ENCODE results near the gene VWA3A.
A peak's percentile ranks its signal among the peaks of the same experiment; 100 is the strongest.
"Not testable (repeated sequence)": the region's sequence is repeated elsewhere in the genome, so short reads cannot be mapped to it uniquely, and the experiment has no call there.

Gene VWA3A

DNA sequence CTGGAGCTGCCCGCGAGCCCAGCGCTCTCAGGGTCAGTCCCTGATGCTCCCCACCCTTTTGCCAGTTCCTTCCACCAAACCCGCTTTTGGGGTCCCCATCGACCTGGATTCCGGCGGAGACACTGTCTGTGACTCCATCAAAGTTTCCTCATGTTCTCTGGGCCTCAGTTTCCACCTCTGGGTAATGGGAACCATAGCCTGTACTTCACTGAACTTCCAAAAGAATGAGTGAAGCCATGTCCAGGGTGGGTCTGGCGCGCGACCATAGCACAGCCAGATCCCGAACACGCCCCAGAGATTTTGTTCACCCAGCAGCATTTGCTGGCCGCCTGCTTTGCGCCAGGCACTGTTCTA, 70.3 kb downstream of the VWA3A start:
- Histone ChIP-seq H3K27ac (ENCODE audit: low read depth, low read length) (no peak overlapping the region), H3K4me3 (ENCODE audit: low read depth, low read length) (peak overlapping the region; percentile 70), H3K9me3 (ENCODE audit: control insufficient read depth, insufficient read depth, low read depth, low read length) (peaks cover 6% of the 10 kb centered on the region; the same call in 1 of the 2 replicates), H3K9ac (ENCODE audit: low read length) (no peak overlapping the region), H3K27me3 (ENCODE audit: control insufficient read depth, insufficient read depth, low read length) (peaks cover 58% of the 10 kb centered on the region), H3K4me1 (ENCODE audit: control insufficient read depth, insufficient read depth, low read length) (no peaks in the 10 kb centered on the region), H3K36me3 (ENCODE audit: control insufficient read depth, insufficient read depth, low read length) (no peaks in the 10 kb centered on the region)

DNA sequence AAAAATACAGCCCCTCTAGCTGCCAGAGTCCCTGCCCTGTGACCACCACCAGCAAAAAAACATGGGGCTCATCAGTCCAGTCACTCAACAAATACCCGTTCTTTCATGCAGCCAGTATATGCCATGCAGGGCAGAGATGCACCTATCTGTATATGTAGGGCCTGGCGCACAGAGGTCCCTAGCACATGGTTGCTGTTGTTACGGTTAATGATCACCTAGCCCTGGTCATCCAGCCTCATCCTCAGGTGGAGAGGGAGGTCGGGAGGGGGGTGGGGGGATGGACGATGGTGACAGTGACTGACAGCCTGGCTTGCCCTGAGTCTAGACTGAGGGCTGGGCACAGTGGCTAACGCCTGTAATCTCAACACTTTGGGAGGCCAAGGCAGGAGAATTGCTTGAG, 71.5 kb downstream of the VWA3A start:
- no peak overlapping the region for H3K27ac ChIP-seq (ENCODE audit: low read depth, low read length)
- H3K9ac ChIP-seq (ENCODE audit: low read length), result no peak overlapping the region

DNA sequence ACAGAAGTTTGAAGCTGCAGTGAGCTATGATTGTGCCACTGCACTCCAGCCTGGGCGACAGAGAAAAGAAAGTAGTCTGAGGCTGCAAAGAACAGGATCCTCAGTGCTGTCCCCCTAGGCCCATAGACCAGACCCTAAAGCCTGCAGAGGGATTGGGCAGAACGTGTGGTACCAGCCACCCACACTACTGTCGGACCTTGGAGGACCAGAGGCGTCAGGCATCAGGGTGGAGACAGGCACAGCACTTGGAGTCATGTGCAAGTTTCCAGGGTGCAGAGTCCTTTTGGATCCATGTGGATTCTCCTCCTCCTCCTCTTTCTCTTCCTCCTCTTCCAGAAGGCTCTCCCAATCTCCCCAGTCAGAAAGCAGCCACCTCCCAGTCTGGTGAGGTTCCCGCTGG, 72.1 kb downstream of the VWA3A start:
- H3K9me3 ChIP-seq (ENCODE audit: control insufficient read depth, insufficient read depth, low read depth, low read length), result peaks cover 6% of the 10 kb centered on the region; the same call in 1 of the 2 replicates
- H3K36me3 ChIP-seq (ENCODE audit: control insufficient read depth, insufficient read depth, low read length), result no peaks in the 10 kb centered on the region
- H3K27ac ChIP-seq (ENCODE audit: low read depth, low read length), result no peak overlapping the region
- H3K4me1 ChIP-seq (ENCODE audit: control insufficient read depth, insufficient read depth, low read length), result no peaks in the 10 kb centered on the region
- peaks cover 52% of the 10 kb centered on the region for H3K27me3 ChIP-seq (ENCODE audit: control insufficient read depth, insufficient read depth, low read length)
- no peak overlapping the region for H3K9ac ChIP-seq (ENCODE audit: low read length)
- no peak overlapping the region for H3K4me3 ChIP-seq (ENCODE audit: low read depth, low read length)

More for the DNA sequence above, 71.5 kb downstream of the VWA3A start:
- H3K9me3 ChIP-seq (ENCODE audit: control insufficient read depth, insufficient read depth, low read depth, low read length), result peaks cover 6% of the 10 kb centered on the region; the same call in 1 of the 2 replicates
- H3K4me3 ChIP-seq (ENCODE audit: low read depth, low read length), result no peak overlapping the region
- no peaks in the 10 kb centered on the region for H3K36me3 ChIP-seq (ENCODE audit: control insufficient read depth, insufficient read depth, low read length)
- peaks cover 55% of the 10 kb centered on the region for H3K27me3 ChIP-seq (ENCODE audit: control insufficient read depth, insufficient read depth, low read length)
- H3K4me1 ChIP-seq (ENCODE audit: control insufficient read depth, insufficient read depth, low read length), result no peaks in the 10 kb centered on the region

DNA sequence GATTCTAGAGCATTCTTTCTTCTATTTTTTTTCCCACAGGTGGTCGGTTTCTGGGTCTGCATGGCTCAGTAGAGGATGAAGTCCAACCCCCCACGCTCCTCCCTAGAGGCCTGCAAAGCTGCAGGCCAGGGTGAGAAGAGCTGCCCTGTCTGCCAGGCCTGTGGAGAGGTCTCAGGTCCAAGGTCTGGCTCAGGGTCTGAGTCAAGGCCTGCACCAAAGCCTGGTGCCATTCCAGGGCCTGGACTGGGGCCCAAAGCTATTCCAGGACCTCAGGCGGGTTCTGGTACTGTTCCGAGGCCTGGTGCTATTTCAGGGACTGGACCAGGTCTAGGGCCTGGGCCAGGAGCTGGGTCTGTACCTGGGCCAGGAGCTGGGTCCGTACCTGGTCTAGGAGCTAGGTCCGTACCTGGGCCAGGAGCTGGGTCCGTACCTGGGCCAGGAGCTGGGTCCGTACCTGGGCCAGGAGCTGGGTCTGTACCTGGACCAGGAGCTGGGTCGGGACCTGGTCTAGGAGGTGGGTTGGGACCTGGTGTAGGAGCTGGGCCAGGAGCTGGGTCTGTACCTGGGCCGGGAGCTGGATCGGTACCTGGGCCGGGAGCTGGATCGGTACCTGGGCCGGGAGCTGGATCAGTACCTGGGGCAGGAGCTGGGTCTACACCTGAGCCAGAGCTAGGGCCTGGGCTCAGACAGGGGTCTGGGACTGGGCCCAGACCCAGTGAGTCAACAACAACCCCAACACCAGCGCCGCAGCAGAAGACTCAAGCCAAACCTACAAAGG, 73.4 kb downstream of the VWA3A start:
- Histone ChIP-seq H3K27me3 (ENCODE audit: control insufficient read depth, insufficient read depth, low read length) (peaks cover 40% of the 10 kb centered on the region), H3K36me3 (ENCODE audit: control insufficient read depth, insufficient read depth, low read length) (no peaks in the 10 kb centered on the region), H3K9ac (ENCODE audit: low read length) (no peak overlapping the region), H3K4me1 (ENCODE audit: control insufficient read depth, insufficient read depth, low read length) (no peaks in the 10 kb centered on the region), H3K4me3 (ENCODE audit: low read depth, low read length) (no peak overlapping the region), H3K9me3 (ENCODE audit: control insufficient read depth, insufficient read depth, low read depth, low read length) (peaks cover 6% of the 10 kb centered on the region; the same call in 1 of the 2 replicates), H3K27ac (ENCODE audit: low read depth, low read length) (no peak overlapping the region)

DNA sequence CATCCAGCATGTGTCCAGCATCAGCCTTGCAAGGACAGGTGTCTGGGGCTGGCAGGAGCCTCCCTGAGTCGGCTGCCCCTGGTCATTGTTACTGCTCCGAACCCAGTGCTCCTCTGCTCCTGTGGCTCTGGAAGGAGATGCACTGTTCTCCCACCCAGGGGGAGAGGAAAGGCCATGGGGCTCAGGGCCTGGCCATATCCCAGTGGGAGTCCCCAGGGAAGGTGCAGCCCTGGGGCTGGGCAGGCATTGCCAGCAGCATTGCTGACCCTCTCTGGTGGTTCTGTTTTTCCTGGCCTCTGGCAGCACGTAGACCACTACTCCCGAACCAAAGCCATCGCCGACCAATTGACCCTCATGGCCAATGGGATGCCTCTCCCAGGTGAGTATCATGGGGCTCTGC, 79.6 kb downstream of the VWA3A start:
- Histone ChIP-seq H3K27me3 (ENCODE audit: control insufficient read depth, insufficient read depth, low read length) (no peaks in the 10 kb centered on the region), H3K9me3 (ENCODE audit: control insufficient read depth, insufficient read depth, low read depth, low read length) (no peaks in the 10 kb centered on the region), H3K4me3 (ENCODE audit: low read depth, low read length) (no peak overlapping the region), H3K4me1 (ENCODE audit: control insufficient read depth, insufficient read depth, low read length) (no peaks in the 10 kb centered on the region), H3K36me3 (ENCODE audit: control insufficient read depth, insufficient read depth, low read length) (no peaks in the 10 kb centered on the region), H3K9ac (ENCODE audit: low read length) (no peak overlapping the region), H3K27ac (ENCODE audit: low read depth, low read length) (no peak overlapping the region)

DNA sequence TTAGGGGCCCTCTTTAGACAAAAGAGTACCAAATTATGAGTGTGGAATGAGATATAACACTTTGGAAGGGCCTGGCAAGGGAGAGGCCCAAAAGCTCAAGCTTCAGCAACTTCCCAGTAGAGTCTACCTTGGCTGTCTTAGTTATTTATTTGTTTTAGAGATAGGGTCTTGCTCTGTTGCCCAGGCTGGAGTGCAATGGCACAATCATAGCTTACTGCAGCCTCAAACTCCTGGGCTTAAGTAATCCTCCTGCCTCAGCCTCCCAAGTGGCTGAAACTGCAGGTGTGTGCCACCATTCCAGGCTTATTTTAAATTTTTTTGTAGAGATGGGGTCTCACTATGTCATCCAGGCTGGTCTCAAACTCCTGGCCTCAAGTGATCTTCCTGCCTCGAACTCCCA, 80.3 kb downstream of the VWA3A start:
- not testable (repeated sequence) for H3K9ac ChIP-seq (ENCODE audit: low read length); H3K27me3 ChIP-seq (ENCODE audit: control insufficient read depth, insufficient read depth, low read length); H3K27ac ChIP-seq (ENCODE audit: low read depth, low read length); H3K4me1 ChIP-seq (ENCODE audit: control insufficient read depth, insufficient read depth, low read length); H3K9me3 ChIP-seq (ENCODE audit: control insufficient read depth, insufficient read depth, low read depth, low read length); H3K36me3 ChIP-seq (ENCODE audit: control insufficient read depth, insufficient read depth, low read length); H3K4me3 ChIP-seq (ENCODE audit: low read depth, low read length)

DNA sequence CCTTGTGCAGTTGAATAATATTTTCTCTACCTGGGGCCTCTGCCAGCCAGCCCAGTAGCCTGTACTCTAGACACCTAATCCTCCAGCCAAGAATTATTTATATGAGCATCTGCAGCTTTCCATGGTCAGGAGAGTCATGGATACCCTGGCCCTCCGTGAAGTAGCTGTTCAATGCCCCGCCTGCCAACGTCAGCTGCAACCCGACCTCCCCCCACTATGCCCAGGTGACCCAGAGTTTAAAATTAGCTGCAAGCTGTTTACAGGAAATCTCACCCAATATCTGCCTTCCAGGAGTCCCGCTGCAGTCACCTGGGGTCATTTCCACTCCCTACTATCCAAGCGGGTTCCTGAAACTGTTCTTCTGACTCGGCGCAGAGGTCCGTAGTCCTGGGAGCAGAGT, 82.3 kb downstream of the VWA3A start:
- H3K4me1 ChIP-seq (ENCODE audit: control insufficient read depth, insufficient read depth, low read length), result no peaks in the 10 kb centered on the region
- H3K27ac ChIP-seq (ENCODE audit: low read depth, low read length), result no peak overlapping the region
- H3K27me3 ChIP-seq (ENCODE audit: control insufficient read depth, insufficient read depth, low read length), result no peaks in the 10 kb centered on the region
- no peaks in the 10 kb centered on the region for H3K9me3 ChIP-seq (ENCODE audit: control insufficient read depth, insufficient read depth, low read depth, low read length)
- no peak overlapping the region for H3K4me3 ChIP-seq (ENCODE audit: low read depth, low read length)
- no peak overlapping the region for H3K9ac ChIP-seq (ENCODE audit: low read length)
- no peaks in the 10 kb centered on the region for H3K36me3 ChIP-seq (ENCODE audit: control insufficient read depth, insufficient read depth, low read length)

DNA sequence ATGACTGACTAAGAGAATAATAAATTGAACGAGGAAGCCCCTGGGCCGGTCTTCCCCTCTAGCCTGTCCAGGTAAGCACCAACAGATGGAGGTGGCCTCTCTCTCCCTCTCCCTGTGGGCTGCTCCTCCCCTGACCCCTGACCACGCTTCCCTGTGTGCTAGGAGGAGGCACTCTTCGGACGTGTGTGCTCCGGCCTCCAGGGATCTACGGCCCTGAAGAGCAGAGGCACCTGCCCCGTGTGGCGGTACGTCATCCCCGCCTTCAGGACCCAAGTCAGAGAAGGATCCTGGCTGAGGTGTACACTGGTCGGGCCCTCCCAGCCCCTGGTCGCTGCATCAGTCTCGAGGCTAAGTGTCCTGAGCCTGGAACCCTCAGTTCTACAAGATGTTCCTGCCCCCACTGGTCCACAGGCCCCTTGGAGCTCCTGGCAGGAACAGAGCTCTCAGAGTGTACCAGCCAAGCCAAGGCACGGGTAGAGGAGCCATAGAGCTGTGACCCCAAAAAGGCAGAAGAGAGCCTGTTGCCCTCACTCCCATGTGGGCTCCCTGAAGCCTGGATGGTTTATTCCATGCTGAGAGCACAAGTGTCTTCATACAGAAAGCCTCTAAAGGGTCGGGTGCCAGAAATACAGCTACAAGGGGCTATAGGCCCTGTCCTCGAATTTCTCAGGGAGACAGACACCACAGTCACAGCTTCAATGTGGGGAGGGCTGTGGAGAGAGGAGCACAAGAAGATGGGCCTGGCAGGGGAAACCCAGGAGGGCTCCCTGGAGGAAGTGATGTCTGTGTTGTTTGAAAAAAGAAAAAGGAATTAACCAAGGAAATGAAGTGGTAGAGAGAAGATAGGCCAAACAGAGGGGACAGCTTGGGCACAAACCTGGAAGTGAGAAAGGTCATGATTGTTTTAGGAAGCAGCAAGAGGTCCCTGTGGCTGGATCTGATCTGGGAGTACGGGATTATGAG, 85.9 kb downstream of the VWA3A start:
- Histone ChIP-seq H3K4me3 (ENCODE audit: low read depth, low read length) (no peak overlapping the region), H3K27ac (ENCODE audit: low read depth, low read length) (no peak overlapping the region), H3K9me3 (ENCODE audit: control insufficient read depth, insufficient read depth, low read depth, low read length) (no peaks in the 10 kb centered on the region), H3K9ac (ENCODE audit: low read length) (no peak overlapping the region), H3K4me1 (ENCODE audit: control insufficient read depth, insufficient read depth, low read length) (no peaks in the 10 kb centered on the region), H3K36me3 (ENCODE audit: control insufficient read depth, insufficient read depth, low read length) (no peaks in the 10 kb centered on the region), H3K27me3 (ENCODE audit: control insufficient read depth, insufficient read depth, low read length) (no peaks in the 10 kb centered on the region)

DNA sequence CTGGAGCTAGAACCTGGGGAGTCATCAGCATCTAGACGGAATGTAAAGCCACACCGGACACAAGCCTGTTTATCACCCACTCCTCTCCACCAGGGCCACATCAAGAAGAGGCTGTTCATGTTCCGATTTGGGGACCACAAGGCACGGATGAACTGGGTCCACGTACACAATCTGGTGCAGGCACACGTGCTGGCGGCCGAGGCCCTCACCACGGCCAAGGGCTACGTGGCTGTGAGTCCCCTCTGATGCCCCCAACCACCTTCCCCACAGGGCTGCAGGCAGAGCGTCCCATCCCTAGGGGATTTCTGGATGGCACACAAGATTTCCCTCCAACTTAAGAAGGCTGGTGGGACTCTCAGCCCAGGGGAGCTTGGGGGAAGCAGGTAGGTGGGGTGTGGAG, 89.1 kb downstream of the VWA3A start:
- H3K9me3 ChIP-seq (ENCODE audit: control insufficient read depth, insufficient read depth, low read depth, low read length), result no peaks in the 10 kb centered on the region
- no peaks in the 10 kb centered on the region for H3K36me3 ChIP-seq (ENCODE audit: control insufficient read depth, insufficient read depth, low read length)
- H3K9ac ChIP-seq (ENCODE audit: low read length), result no peak overlapping the region
- no peaks in the 10 kb centered on the region for H3K27me3 ChIP-seq (ENCODE audit: control insufficient read depth, insufficient read depth, low read length)
- H3K27ac ChIP-seq (ENCODE audit: low read depth, low read length), result no peak overlapping the region
- H3K4me3 ChIP-seq (ENCODE audit: low read depth, low read length), result no peak overlapping the region
- H3K4me1 ChIP-seq (ENCODE audit: control insufficient read depth, insufficient read depth, low read length), result no peaks in the 10 kb centered on the region

DNA sequence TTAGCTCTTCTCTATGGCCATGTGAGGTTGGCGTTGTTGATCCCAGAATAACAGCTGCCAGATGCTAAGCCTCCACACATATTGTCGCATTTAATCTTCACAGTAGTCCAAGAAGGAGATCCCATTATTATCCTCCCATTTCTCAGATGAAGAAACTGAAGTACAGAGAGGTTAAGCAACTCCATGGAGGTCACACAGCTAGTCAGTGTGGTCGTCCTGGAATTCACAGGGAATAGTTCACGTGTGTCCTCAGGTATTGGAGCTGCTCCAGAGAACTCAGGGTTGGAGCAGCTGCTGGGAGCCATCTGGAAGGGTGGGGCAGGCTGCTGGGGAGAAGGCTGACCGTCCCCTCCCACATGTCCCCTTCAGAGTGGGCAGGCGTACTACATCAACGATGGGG, 89.5 kb downstream of the VWA3A start:
- no peaks in the 10 kb centered on the region for H3K9me3 ChIP-seq (ENCODE audit: control insufficient read depth, insufficient read depth, low read depth, low read length)
- no peak overlapping the region for H3K9ac ChIP-seq (ENCODE audit: low read length)
- H3K4me1 ChIP-seq (ENCODE audit: control insufficient read depth, insufficient read depth, low read length), result no peaks in the 10 kb centered on the region
- H3K4me3 ChIP-seq (ENCODE audit: low read depth, low read length), result no peak overlapping the region
- no peaks in the 10 kb centered on the region for H3K36me3 ChIP-seq (ENCODE audit: control insufficient read depth, insufficient read depth, low read length)
- no peak overlapping the region for H3K27ac ChIP-seq (ENCODE audit: low read depth, low read length)
- H3K27me3 ChIP-seq (ENCODE audit: control insufficient read depth, insufficient read depth, low read length), result no peaks in the 10 kb centered on the region

DNA sequence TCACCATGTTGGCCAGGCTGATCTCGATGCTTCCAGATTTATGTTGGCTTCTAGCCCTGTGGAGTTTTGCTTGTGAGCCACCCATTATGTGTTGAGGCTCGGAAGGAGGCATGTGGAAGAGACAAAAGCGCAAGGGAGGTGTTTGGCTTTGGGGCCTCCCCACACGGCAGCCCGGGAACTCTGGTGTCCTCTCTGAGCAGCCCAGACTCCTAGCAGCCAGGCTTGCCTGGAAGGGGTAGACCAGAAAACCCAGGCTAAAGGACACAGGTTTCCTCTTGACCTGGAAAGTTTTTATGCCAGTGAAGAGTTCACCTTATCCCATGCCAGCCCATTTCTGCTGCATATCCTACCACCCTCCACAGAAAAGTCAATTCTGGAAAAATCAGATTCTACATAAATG, 91.0 kb downstream of the VWA3A start:
- no peaks in the 10 kb centered on the region for H3K27me3 ChIP-seq (ENCODE audit: control insufficient read depth, insufficient read depth, low read length)
- H3K4me1 ChIP-seq (ENCODE audit: control insufficient read depth, insufficient read depth, low read length), result 0 out of 2 replicates have a peak, but pooled peaks cover 2% of the 10 kb centered on the region
- no peaks in the 10 kb centered on the region for H3K36me3 ChIP-seq (ENCODE audit: control insufficient read depth, insufficient read depth, low read length)
- no peaks in the 10 kb centered on the region for H3K9me3 ChIP-seq (ENCODE audit: control insufficient read depth, insufficient read depth, low read depth, low read length)
- no peak overlapping the region for H3K4me3 ChIP-seq (ENCODE audit: low read depth, low read length)
- H3K27ac ChIP-seq (ENCODE audit: low read depth, low read length), result no peak overlapping the region
- no peak overlapping the region for H3K9ac ChIP-seq (ENCODE audit: low read length)

All from HUES6 (cell line).